T-helper 2 cell (primary cell): ENCODE data around the gene SH3BGRL.
"Not testable (repeated sequence)": the region's sequence is repeated elsewhere in the genome, so short reads cannot be mapped to it uniquely, and the experiment has no call there.

Source experiments
- DNase-seq, 5 experiments: peaks; one replicate each; pipeline versions ENCODE4 v3.0.0 to v3.0.0-alpha.2; 2012 to 2022

The SH3BGRL gene

DNA sequence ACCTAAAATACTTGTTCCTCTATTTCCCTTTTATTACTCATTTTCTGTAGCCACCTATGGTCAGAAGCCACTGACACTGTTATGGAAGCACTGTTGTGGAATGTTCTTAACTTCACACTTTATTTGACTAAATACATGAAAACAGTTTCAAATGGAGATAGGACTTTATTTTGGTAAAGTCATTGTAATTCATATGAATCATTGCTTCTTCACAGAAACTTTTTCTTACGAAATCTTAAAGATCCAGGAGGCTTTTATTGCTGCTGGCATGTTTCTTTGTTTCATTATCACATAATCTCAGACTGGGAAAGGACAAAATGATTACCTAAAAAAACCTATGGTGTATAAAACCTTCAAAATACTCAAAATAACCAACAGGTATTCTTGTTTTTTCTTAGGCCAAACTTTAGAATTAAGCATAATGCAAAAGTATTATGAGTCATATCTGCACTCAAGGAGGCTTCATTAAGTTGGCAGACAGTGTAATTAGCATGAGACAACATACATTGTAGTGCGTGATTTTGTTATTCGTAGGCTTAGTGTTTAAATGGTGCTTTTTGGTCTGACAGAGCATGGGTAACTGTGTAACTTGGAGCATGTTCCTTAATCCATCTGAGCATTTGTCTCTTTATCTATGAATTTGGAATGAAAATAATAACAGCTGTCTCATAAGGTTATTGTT, 58.0 kb downstream of the SH3BGRL start:
- no peak for DNase-seq

DNA sequence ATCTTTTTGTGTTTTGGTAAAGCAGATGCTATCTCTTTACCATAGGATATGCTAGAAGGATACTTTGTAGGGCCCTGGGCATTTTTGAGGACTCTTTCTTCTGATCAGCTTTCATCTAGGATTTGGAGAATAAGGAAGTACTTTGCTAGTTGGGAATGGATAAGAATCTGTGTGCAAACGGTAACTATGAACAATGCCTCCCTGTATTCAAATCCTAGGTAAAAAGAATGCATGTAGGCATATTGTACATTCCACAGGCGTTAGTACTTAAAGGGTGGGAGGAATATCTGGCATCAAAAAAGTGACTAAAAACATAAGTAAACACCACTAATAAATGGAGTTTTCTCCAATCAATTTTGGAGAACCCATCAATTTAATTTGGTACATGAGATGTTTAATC, 59.7 kb downstream of the SH3BGRL start:
- no peak for DNase-seq

DNA sequence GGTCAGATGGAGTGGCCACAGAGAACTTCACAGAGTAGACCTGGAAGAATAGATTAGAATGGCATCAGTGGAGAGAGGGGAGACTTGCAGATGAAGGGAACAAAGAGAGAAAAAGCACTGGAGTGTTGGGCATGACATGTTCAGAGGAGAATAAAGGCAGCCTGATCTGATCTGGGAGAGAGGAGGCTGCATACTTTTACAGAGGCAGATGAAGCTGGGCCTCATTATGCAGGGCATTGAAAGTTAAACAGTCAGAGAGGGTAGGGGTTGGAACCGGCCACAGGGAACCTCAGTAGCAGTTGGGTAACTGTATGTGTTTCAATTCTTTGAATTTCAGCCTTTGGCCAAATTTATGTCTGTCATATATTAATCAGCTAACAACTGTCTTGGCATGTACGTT, 61.2 kb downstream of the SH3BGRL start:
- no peak for DNase-seq

- no peak for DNase-seq
Measured at GRCh38 chrX:81278616-81279015, 76.7 kb downstream of the SH3BGRL start.

- no peak for DNase-seq
Measured at GRCh38 chrX:81280148-81280547, 78.2 kb downstream of the SH3BGRL start.

DNA sequence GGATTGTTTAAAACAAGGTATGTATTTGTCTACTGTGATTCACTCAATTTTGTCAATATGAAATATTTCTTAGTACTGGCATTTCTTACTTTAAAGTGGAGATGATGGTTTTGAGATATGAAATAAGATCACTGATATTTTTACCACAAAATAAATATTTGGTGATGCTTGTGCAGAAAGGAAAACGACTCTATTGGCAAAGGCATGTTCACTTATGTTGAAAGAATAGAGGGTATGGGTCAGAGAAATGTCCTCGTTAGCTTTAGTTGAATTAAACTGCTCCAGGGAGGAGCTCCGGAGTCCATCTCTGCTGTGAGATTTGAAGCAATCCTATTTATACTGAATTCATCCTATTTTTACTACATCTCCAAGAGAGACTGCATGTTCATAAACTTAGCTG, 84.2 kb downstream of the SH3BGRL start:
- no peak for DNase-seq

DNA sequence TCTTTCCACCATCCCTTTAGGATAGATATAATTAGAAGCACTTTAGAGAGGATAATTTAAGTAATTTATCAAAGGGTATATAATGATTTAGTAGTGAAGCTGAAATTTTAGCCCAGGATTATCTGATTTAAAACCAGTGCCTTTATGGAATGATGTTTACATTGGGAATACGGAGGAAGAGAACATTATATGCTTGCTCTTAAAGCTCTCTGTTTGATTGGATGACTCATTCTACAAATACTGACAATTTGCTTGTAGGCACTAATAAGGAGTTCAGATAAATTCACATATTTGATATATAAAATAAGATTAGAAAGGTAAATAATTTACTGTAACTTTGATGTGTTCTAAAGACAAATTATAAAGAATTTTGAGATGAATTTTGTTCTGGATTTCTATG, 84.7 kb downstream of the SH3BGRL start:
- no peak for DNase-seq

DNA sequence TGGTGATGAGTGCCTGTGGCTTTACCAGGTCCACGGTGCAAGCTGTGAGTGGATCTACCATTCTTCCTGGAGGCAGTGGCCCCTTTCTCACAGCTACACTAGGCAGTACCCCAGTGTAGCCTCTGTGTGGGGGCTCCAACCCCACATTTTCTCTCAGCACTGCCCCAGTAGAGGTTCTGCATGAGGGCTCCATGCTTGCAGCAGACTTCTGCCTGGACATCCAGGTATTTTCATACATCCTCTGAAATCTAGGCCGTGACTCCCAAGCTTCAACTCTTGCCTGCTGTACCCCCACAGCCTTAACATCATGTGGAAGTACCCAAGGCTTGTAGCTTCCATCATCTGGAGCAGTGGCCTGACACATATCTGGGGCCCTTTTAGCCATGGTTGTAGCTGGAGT, 90.1 kb downstream of the SH3BGRL start:
- peak in 1 of 5 experiments; percentile 0 for DNase-seq

DNA sequence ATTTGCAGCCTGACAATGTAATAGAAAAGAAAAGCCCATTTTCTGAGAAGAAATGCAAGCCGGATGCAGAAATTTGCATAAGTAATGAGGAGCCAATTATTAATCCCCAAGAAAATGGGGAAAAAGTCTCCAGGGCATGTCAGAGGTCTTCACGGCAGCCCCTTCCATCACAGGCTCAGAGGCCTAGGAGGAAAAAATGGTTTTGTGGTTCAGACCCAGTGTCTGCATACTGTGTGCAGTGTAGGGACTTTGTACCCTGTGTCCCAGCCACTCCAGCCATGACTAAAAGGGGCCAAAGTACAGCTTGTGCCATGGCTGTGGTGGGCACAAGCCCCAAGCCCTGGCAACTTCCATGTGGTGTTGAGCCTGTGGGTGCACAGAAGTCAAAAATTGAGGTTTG, 92.2 kb downstream of the SH3BGRL start:
- no peak for DNase-seq

GRCh38 chrX:81301877-81302276, 100.0 kb downstream of the SH3BGRL start:
- no peak for DNase-seq

DNA sequence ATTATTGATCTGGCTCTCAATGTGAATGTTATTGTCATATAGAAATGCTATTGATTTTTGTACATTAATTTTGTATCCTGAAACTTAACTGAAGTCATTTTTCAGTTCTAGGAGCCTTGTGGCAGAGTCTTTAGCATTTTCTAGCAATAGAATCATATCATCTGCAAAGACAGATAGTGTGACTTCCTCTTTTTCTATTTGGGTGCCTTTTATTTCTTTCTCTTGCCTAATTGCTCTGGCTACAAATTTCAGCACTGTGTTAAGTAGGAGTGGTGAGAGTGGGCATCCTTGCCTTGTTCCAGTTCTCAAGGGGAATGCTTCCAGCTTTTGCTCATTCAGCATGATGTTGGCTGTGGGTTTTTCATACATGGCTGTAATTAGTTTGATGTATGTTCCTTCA, 102.7 kb downstream of the SH3BGRL start:
- DNase-seq = no peak

DNA sequence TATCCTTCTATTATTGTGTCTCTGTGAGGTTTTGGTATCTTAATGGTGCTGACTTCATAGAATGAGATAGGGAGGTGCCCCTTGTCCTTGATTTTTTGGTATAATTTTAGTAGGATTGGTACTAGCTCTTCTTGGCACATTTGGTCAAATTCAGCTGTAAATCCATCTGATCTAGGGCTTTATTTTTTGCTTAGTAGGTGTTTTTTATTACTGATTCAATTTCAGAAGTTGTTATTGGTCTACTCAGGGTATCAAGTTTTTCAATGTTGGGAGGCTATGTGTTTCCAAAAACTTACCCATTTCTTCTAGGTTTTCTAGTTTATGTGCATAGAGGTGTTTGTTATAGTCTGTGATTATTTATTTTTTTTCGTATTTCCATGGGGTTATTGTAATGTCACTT, 103.3 kb downstream of the SH3BGRL start:
- DNase-seq = no peak

DNA sequence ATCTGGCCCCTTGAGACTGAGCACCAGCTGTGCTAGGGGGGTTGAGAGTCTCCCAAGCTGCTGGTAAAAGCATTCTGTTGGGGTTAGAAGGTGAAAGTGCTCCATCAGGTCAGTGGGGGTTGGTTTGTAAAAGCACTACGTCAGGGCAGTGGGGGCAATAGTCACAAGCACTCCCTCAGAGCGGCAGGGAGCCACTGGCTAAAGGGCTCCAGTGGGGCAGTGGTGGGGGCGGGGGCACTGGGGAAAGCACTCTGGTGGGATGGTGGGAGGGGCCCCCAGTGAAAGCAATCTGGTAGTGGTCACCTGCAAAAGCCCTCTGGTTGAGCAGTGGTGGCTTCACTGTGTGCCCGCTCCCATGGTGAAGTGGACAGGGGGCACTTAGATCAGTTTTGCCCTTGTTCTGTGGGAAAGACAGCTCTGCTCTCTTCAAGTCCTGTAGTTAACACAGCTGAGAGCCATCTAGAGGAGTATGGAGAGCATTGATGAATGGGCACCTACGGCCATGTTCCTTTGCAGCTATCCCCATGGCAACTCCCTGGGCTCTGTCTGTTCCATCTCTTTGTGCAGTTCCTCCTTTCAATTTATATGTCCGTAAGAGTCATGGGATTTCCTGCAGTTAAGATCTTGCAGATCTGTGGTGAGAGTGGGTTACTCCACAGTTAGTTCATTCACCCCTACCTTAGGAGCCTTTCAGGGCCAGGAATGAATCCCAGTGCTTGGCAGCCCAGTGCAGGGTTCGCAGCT, 106.4 kb downstream of the SH3BGRL start:
- DNase-seq = no peak

DNA sequence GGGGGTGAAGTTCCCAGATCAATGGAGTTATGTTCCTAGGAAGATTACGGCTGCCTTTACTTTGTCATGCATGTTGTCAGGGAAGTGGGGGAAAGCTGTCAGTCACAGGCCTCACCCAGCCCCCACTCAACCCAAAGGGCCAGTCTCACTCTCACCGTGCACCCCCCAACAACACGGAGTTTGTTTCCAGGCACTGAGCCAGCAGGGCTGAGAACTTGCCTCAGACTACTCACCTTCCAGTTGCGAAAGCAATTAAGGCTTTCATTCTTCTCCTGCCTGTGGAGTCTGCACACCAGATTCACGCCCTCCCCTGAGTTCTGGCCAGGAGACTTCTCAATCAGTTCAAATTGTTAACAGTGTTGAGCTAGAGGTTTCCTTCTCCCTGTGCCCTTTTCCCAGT, 114.3 kb downstream of the SH3BGRL start:
- no peak for DNase-seq

GRCh38 chrX:81331653-81332052, 129.8 kb downstream of the SH3BGRL start:
- DNase-seq = not testable (repeated sequence)

- no peak for DNase-seq
Measured at GRCh38 chrX:81336455-81337152, 134.7 kb downstream of the SH3BGRL start.

DNA sequence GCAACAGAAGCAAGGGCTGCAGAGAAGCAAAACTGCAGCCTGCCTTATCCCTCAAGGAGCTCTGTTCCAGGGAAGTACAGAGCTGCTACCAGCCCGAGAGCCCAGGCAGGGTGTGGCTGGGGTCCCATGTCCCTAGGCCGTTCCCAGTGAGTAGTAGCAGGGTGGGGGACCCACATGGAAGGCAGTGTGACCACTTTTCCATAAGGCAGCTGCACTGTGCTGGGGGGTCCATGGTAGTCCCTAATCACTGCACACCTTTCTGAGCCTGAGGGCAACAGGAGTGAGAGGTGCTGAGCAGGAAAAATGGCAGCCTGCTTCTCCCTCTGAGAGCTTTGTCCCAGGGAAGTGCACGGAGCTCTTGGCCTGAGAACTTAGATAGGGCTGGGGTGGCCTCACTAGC, 135.9 kb downstream of the SH3BGRL start:
- no peak for DNase-seq

DNA sequence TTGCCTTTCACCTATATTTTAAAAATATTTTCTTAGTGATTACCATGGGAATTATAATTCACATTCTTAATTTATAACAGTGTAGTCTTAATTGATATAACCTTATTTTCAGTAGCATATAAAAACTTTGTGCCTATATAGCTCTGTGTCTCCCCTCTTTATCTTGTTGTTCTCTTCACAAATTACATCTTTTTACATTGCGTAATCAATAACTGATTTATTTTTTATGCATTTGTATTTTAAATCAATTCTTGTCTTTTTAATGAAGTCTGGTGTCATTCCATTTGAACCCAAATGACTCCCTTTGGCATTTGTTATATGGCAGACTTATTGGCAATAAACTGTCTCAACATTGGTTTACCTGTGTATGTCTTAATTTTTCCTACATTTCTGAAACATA, 137.0 kb downstream of the SH3BGRL start:
- no peak for DNase-seq

DNA sequence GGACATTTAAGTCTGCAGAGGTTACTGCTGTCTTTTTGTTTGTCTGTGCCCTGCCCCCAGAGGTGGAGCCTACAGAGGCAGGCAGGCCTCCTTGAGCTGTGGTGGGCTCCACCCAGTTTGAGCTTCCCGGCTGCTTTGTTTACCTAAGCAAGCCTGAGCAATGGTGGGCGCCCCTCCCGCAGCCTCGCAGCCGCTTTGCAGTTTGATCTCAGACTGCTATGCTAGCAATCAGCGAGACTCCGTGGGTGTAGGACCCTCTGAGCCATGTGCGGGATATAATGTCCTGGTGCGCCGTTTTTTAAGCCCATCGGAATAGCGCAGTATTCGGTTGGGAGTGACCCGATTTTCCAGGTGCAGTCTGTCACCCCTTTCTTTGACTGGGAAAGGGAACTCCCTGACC, 143.4 kb downstream of the SH3BGRL start:
- DNase-seq = not testable (repeated sequence)
